GM12878 (cell line): ENCODE measurements around the gene TPRKB. TPM values are rescaled to one million over a fixed set of nuclear protein-coding genes. Genes with fewer than 3 reads are reported as not detected.

Source experiments
- ATAC-seq: fragments of 200-7000 bp; cut with Tn5 transposase; 3 replicates; pipeline ENCODE4 v1.9.1; 2020; ENCODE audit warnings: mild to moderate bottlenecking, moderate library complexity
- BruUV-seq: library from RNA; stranded (reverse); fragments of 400-500 nt; replicated peaks from 2 replicates; lab custom pipeline; 2021; lab: Mats Ljungman, UMichigan
- CTCF ChIA-PET: fragments of 300-600 bp; sonication (Branson Sonifier 250); formaldehyde crosslinking; extraction: SDS; loops from one replicate; lab custom pipeline; 2021; ENCODE audit warnings: inconsistent platforms; lab: Yijun Ruan, JAX
- POLR2A ChIA-PET: fragments of 350-600 bp; formaldehyde crosslinking; extraction: SDS; loops from one replicate; lab custom pipeline; 2021; ENCODE audit warnings: inconsistent platforms; lab: Charles Lee
- RAD21 ChIA-PET: fragments of 300-600 bp; sonication (Branson Sonifier 250); formaldehyde crosslinking; loops from one replicate; lab custom pipeline; 2023; ENCODE audit warnings: antibody characterized with exemption; ENCODE audit not compliant: unreplicated experiment; lab: Charles Lee
- SMC1A ChIA-PET: fragments of 300-600 bp; sonication (Branson Sonifier 250); formaldehyde crosslinking; loops from one replicate; lab custom pipeline; 2023; ENCODE audit not compliant: unreplicated experiment, uncharacterized antibody; lab: Charles Lee
- DNase-seq: peaks from one replicate; pipeline ENCODE4 v3.0.0-alpha.2; 2011; ENCODE audit warnings: low read depth, low spot score
- FAIRE-seq: peaks from 3 replicates; lab custom pipeline; 2011; peaks lifted over from hg19 to GRCh38; lab: Jason Lieb, UNC
- H2AFZ ChIP-seq: 2 replicates; pipeline ENCODE4 v1.6.0; 2011; ENCODE audit warnings: low read depth, low read length, control low read depth; ENCODE audit not compliant: control insufficient read depth
- H3K27ac ChIP-seq: 2 replicates; pipeline ENCODE4 v1.5.1; 2011; ENCODE audit warnings: control low read depth; ENCODE audit not compliant: control insufficient read depth, insufficient read depth
- H3K27me3 ChIP-seq, 2 experiments: replicated peaks in 1 of 2; 2 replicates each; pipeline versions ENCODE4 v1.6.0 to v1.6.1; 2011; ENCODE audit warnings: low read length in 1 of 2; ENCODE audit not compliant: control insufficient read depth in 2 of 2, insufficient read depth in 2 of 2
- H3K36me3 ChIP-seq, 2 experiments: 2 replicates each; pipeline ENCODE4 v1.5.1; 2011; ENCODE audit warnings: low read length in 1 of 2; ENCODE audit not compliant: control insufficient read depth in 2 of 2, insufficient read depth in 2 of 2
- H3K4me1 ChIP-seq: 2 replicates; pipeline ENCODE4 v1.6.1; 2011; ENCODE audit warnings: mild to moderate bottlenecking, low read length, moderate library complexity, mixed read lengths; ENCODE audit not compliant: control insufficient read depth, insufficient read depth
- H3K4me2 ChIP-seq: 2 replicates; pipeline ENCODE4 v1.6.0; 2011; ENCODE audit warnings: control low read depth; ENCODE audit not compliant: control insufficient read depth, insufficient read depth
- H3K4me3 ChIP-seq: fragments of 200-600 bp; sonication (generic); 2 replicates; pipeline ENCODE4 v1.5.1; 2016
- H3K79me2 ChIP-seq: 2 replicates; pipeline ENCODE4 v1.6.0; 2011; ENCODE audit warnings: low read length; ENCODE audit not compliant: control insufficient read depth, insufficient read depth
- H3K9ac ChIP-seq: 2 replicates; pipeline ENCODE4 v1.8.0; 2011; ENCODE audit warnings: low read length, control low read depth, mixed read lengths; ENCODE audit not compliant: control insufficient read depth, insufficient read depth
- H3K9me3 ChIP-seq: replicated peaks from 3 replicates; pipeline ENCODE4 v1.5.1; 2011; ENCODE audit warnings: mild to moderate bottlenecking, low read length; ENCODE audit not compliant: control insufficient read depth, insufficient read depth
- H4K20me1 ChIP-seq: 2 replicates; pipeline ENCODE4 v1.6.0; 2011; ENCODE audit not compliant: control insufficient read depth, insufficient read depth
- ATF7 ChIP-seq: fragments of 450-650 bp; IDR thresholded peaks from 2 replicates; pipeline ENCODE4 v1.6.1; 2016; ENCODE audit warnings: low read depth, mild to moderate bottlenecking
- BACH1 ChIP-seq: fragments of 450-650 bp; IDR thresholded peaks from 2 replicates; pipeline ENCODE4 v1.6.1; 2017; ENCODE audit warnings: mild to moderate bottlenecking, borderline replicate concordance
- HCFC1 ChIP-seq: fragments of 150-350 bp; IDR thresholded peaks from 2 replicates; pipeline ENCODE4 v1.6.1; 2014; ENCODE audit warnings: low read length
- KDM1A ChIP-seq: fragments of 200-600 bp; sonication (generic); IDR thresholded peaks from 2 replicates; pipeline ENCODE4 v1.6.1; 2016; ENCODE audit warnings: borderline replicate concordance
- MYC ChIP-seq: IDR thresholded peaks from 2 replicates; pipeline ENCODE4 v1.6.1; 2011; ENCODE audit warnings: mild to moderate bottlenecking, low read length, moderate library complexity, inconsistent platforms; ENCODE audit not compliant: insufficient read depth, insufficient replicate concordance, insufficient read length, severe bottlenecking
- PML ChIP-seq: IDR thresholded peaks from 2 replicates; pipeline ENCODE4 v1.6.1; 2012; ENCODE audit warnings: low read length, inconsistent platforms
- POU2F2 ChIP-seq: IDR thresholded peaks from 3 replicates; pipeline ENCODE4 v1.6.1; 2011; ENCODE audit warnings: low read depth, mild to moderate bottlenecking, low read length, borderline replicate concordance
- SIN3A ChIP-seq: IDR thresholded peaks from 2 replicates; pipeline ENCODE4 v1.6.1; 2012; ENCODE audit warnings: low read depth, low read length, improper control_type of control experiment
- WRNIP1 ChIP-seq: IDR thresholded peaks from 2 replicates; pipeline ENCODE4 v1.6.1; 2011; ENCODE audit warnings: low read depth, low read length, improper control_type of control experiment, borderline replicate concordance
- ZNF274 ChIP-seq: IDR thresholded peaks from one replicate; pipeline ENCODE4 v1.8.0; 2011; ENCODE audit not compliant: insufficient read length, insufficient read depth
- WGBS: methylation state at CpG from one replicate; pipeline ENCODE4 v1.1.6; 2016; ENCODE audit warnings: low lambda C conversion rate; ENCODE audit not compliant: insufficient replicate concordance, insufficient coverage; ENCODE audit errors: missing lambda C conversion rate; 5-methylcytosine and 5-hydroxymethylcytosine counted together
- in situ Hi-C: fragments of 300-500 bp; cut with MboI; formaldehyde crosslinking; loops from 9 replicates; pipeline ENCODE4 v1.14.3; 2018; ENCODE audit warnings: mixed read lengths
- intact Hi-C: fragments of 100-400 bp; cut with micrococcal nuclease; formaldehyde crosslinking; loops from one replicate; pipeline ENCODE4 v1.14.2; 2022; ENCODE audit not compliant: unreplicated experiment
- polyA plus RNA-seq, 11 experiments: library from polyadenylated mRNA; depleted of rRNA in 4 of 11; unstranded in 6 of 11; stranded (reverse) in 5 of 11; fragments of >200 nt; fragmentation: Nextera tagmentation in 4 of 11; fragmentation: Illumina TruSeq in 1 of 11; extraction: Ambion mirVana in 4 of 11; extraction: Trizol in 1 of 11; gene quantifications; 1 replicate in 1 of 11; 2 replicates in 10 of 11; pipeline versions ENCODE4 v1.2.1 to v1.2.3, GENCODE V29; 2011 to 2016; ENCODE audit warnings: inconsistent platforms in 2 of 11, missing spikeins in 2 of 11, low read depth in 1 of 11
- total RNA-seq, 4 experiments: library from RNA; depleted of rRNA in 3 of 4; stranded (reverse); fragments of >200 nt in 3 of 4; fragmentation: Illumina TruSeq in 1 of 4; extraction: Trizol in 1 of 4; gene quantifications; 2 replicates each; pipeline versions ENCODE4 v1.2.1 to v1.2.3, GENCODE V29; 2013 to 2021
- TF ChIP-seq, protein P1 (sequence below): fragments of 450-650 bp; IDR thresholded peaks from 2 replicates; pipeline ENCODE4 v1.6.1; 2018; ENCODE audit warnings: borderline replicate concordance, mild to moderate bottlenecking; ENCODE audit not compliant: partially characterized antibody
- TF ChIP-seq, protein P2 (sequence below): fragments of 450-650 bp; formaldehyde crosslinking; IDR thresholded peaks from 2 replicates; pipeline ENCODE4 v1.5.0; 2022; ENCODE audit warnings: mild to moderate bottlenecking, missing genetic modification characterization
- TF ChIP-seq, protein P3 (sequence below): IDR thresholded peaks from 2 replicates; pipeline ENCODE4 v1.6.1; 2011; ENCODE audit warnings: low read depth, mild to moderate bottlenecking, low read length, moderate library complexity, borderline replicate concordance; ENCODE audit errors: extremely low read depth

TPRKB gene
- total and polyA plus RNA-seq, 10 of the 15 experiments (the other 5 are each of a cell fraction or from before 2014, with no cell fraction given), result 28.1 to 129 (median 67.2) TPM

DNA sequence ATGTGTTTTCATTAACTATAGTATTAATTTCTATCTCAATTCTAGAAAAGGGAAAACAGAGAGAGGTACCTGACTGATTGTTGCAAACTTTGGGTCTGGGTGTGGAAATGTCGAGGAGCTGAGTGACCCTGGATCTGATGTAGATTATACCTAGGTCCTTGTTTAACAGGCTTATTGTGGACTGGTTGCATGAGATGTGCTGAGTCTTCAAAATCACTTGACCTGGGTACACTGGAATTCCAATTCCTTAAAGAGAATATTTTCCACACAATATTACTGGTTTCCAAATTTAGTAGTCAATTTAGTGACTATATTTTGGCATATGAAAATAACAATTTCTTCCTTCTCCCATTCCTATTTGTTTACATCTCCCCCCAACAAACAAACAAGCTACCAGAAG lies 29.2 kb upstream of the TPRKB start:
- Histone ChIP-seq H2AFZ (no peak overlapping the region), H4K20me1 (no peaks in the 10 kb centered on the region), H3K27me3 (no peaks in the 10 kb centered on the region), H3K9me3 (no peaks in the 10 kb centered on the region), H3K79me2 (no peaks in the 10 kb centered on the region), H3K27ac (no peak overlapping the region), H3K9ac (no peak overlapping the region), H3K4me3 (no peak overlapping the region), H3K4me1 (no peaks in the 10 kb centered on the region), H3K4me2 (no peak overlapping the region), H3K36me3 (peaks cover 7 to 21% of the 10 kb centered on the region in 2 experiments)
- in situ Hi-C loops, result no loop called here
- ChIA-PET CTCF (interaction anchor here (0.6 kb wide), 3 partner anchors 15 to 412 kb away, joined by 3 read pairs; partner anchors contain the start of gene MOB1A), POLR2A (no interaction called here), SMC1A (no interaction called here), RAD21 (no interaction called here)
- ATAC-seq (no peak), DNase-seq (no peak), FAIRE-seq (no peak)
- no TSS peak for BruUV-seq
- intact Hi-C loops, result no loop called here
- WGBS, result 100% methylated on average over 1 of the region's 1 CpG
- TF ChIP-seq ATF7, result no peak
- TF ChIP-seq, protein P1, sequence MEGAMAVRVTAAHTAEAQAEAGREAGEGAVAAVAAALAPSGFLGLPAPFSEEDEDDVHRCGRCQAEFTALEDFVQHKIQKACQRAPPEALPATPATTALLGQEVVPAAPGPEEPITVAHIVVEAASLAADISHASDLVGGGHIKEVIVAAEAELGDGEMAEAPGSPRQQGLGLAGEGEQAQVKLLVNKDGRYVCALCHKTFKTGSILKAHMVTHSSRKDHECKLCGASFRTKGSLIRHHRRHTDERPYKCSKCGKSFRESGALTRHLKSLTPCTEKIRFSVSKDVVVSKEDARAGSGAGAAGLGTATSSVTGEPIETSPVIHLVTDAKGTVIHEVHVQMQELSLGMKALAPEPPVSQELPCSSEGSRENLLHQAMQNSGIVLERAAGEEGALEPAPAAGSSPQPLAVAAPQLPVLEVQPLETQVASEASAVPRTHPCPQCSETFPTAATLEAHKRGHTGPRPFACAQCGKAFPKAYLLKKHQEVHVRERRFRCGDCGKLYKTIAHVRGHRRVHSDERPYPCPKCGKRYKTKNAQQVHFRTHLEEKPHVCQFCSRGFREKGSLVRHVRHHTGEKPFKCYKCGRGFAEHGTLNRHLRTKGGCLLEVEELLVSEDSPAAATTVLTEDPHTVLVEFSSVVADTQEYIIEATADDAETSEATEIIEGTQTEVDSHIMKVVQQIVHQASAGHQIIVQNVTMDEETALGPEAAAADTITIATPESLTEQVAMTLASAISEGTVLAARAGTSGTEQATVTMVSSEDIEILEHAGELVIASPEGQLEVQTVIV, result no peak
- TF ChIP-seq MYC, result no peak
- TF ChIP-seq SIN3A, result no peak
- no peak for TF ChIP-seq KDM1A
- TF ChIP-seq BACH1, result no peak
- no peak for TF ChIP-seq WRNIP1
- TF ChIP-seq PML, result no peak
- no peak for TF ChIP-seq ZNF274
- TF ChIP-seq, protein P2, sequence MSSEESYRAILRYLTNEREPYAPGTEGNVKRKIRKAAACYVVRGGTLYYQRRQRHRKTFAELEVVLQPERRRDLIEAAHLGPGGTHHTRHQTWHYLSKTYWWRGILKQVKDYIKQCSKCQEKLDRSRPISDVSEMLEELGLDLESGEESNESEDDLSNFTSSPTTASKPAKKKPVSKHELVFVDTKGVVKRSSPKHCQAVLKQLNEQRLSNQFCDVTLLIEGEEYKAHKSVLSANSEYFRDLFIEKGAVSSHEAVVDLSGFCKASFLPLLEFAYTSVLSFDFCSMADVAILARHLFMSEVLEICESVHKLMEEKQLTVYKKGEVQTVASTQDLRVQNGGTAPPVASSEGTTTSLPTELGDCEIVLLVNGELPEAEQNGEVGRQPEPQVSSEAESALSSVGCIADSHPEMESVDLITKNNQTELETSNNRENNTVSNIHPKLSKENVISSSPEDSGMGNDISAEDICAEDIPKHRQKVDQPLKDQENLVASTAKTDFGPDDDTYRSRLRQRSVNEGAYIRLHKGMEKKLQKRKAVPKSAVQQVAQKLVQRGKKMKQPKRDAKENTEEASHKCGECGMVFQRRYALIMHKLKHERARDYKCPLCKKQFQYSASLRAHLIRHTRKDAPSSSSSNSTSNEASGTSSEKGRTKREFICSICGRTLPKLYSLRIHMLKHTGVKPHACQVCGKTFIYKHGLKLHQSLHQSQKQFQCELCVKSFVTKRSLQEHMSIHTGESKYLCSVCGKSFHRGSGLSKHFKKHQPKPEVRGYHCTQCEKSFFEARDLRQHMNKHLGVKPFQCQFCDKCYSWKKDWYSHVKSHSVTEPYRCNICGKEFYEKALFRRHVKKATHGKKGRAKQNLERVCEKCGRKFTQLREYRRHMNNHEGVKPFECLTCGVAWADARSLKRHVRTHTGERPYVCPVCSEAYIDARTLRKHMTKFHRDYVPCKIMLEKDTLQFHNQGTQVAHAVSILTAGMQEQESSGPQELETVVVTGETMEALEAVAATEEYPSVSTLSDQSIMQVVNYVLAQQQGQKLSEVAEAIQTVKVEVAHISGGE (CRISPR knock-in tag), result no peak
- TF ChIP-seq HCFC1, result no peak
- TF ChIP-seq POU2F2, result no peak
- TF ChIP-seq, protein P3, sequence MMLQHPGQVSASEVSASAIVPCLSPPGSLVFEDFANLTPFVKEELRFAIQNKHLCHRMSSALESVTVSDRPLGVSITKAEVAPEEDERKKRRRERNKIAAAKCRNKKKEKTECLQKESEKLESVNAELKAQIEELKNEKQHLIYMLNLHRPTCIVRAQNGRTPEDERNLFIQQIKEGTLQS, result no peak
